GM12878 (cell line): ENCODE data around the gene TMBIM6. TPM values are rescaled to one million over a fixed set of nuclear protein-coding genes. Genes with fewer than 3 reads are reported as not detected.

Experiments used
- ATAC-seq: fragments of 200-7000 bp; cut with Tn5 transposase; 3 replicates; pipeline ENCODE4 v1.9.1; 2020; ENCODE audit warnings: mild to moderate bottlenecking, moderate library complexity
- BruUV-seq: library from RNA; stranded (reverse); fragments of 400-500 nt; replicated peaks from 2 replicates; lab custom pipeline; 2021; lab: Mats Ljungman, UMichigan
- CTCF ChIA-PET: fragments of 300-600 bp; sonication (Branson Sonifier 250); formaldehyde crosslinking; extraction: SDS; loops from one replicate; lab custom pipeline; 2021; ENCODE audit warnings: inconsistent platforms; lab: Yijun Ruan, JAX
- POLR2A ChIA-PET: fragments of 350-600 bp; formaldehyde crosslinking; extraction: SDS; loops from one replicate; lab custom pipeline; 2021; ENCODE audit warnings: inconsistent platforms; lab: Charles Lee
- RAD21 ChIA-PET: fragments of 300-600 bp; sonication (Branson Sonifier 250); formaldehyde crosslinking; loops from one replicate; lab custom pipeline; 2023; ENCODE audit warnings: antibody characterized with exemption; ENCODE audit not compliant: unreplicated experiment; lab: Charles Lee
- SMC1A ChIA-PET: fragments of 300-600 bp; sonication (Branson Sonifier 250); formaldehyde crosslinking; loops from one replicate; lab custom pipeline; 2023; ENCODE audit not compliant: unreplicated experiment, uncharacterized antibody; lab: Charles Lee
- DNase-seq: peaks from one replicate; pipeline ENCODE4 v3.0.0-alpha.2; 2011; ENCODE audit warnings: low read depth, low spot score
- FAIRE-seq: peaks from 3 replicates; lab custom pipeline; 2011; peaks lifted over from hg19 to GRCh38; lab: Jason Lieb, UNC
- H2AFZ ChIP-seq: 2 replicates; pipeline ENCODE4 v1.6.0; 2011; ENCODE audit warnings: low read depth, low read length, control low read depth; ENCODE audit not compliant: control insufficient read depth
- H3K27ac ChIP-seq: 2 replicates; pipeline ENCODE4 v1.5.1; 2011; ENCODE audit warnings: control low read depth; ENCODE audit not compliant: control insufficient read depth, insufficient read depth
- H3K27me3 ChIP-seq, 2 experiments: replicated peaks in 1 of 2; 2 replicates each; pipeline versions ENCODE4 v1.6.0 to v1.6.1; 2011; ENCODE audit warnings: low read length in 1 of 2; ENCODE audit not compliant: control insufficient read depth in 2 of 2, insufficient read depth in 2 of 2
- H3K36me3 ChIP-seq, 2 experiments: 2 replicates each; pipeline ENCODE4 v1.5.1; 2011; ENCODE audit warnings: low read length in 1 of 2; ENCODE audit not compliant: control insufficient read depth in 2 of 2, insufficient read depth in 2 of 2
- H3K4me1 ChIP-seq: 2 replicates; pipeline ENCODE4 v1.6.1; 2011; ENCODE audit warnings: mild to moderate bottlenecking, low read length, moderate library complexity, mixed read lengths; ENCODE audit not compliant: control insufficient read depth, insufficient read depth
- H3K4me2 ChIP-seq: 2 replicates; pipeline ENCODE4 v1.6.0; 2011; ENCODE audit warnings: control low read depth; ENCODE audit not compliant: control insufficient read depth, insufficient read depth
- H3K4me3 ChIP-seq: fragments of 200-600 bp; sonication (generic); 2 replicates; pipeline ENCODE4 v1.5.1; 2016
- H3K79me2 ChIP-seq: 2 replicates; pipeline ENCODE4 v1.6.0; 2011; ENCODE audit warnings: low read length; ENCODE audit not compliant: control insufficient read depth, insufficient read depth
- H3K9ac ChIP-seq: 2 replicates; pipeline ENCODE4 v1.8.0; 2011; ENCODE audit warnings: low read length, control low read depth, mixed read lengths; ENCODE audit not compliant: control insufficient read depth, insufficient read depth
- H3K9me3 ChIP-seq: replicated peaks from 3 replicates; pipeline ENCODE4 v1.5.1; 2011; ENCODE audit warnings: mild to moderate bottlenecking, low read length; ENCODE audit not compliant: control insufficient read depth, insufficient read depth
- H4K20me1 ChIP-seq: 2 replicates; pipeline ENCODE4 v1.6.0; 2011; ENCODE audit not compliant: control insufficient read depth, insufficient read depth
- ATF3 ChIP-seq: IDR thresholded peaks from 2 replicates; pipeline ENCODE4 v1.6.1; 2011; ENCODE audit warnings: low read depth, mild to moderate bottlenecking, low read length, moderate library complexity, borderline replicate concordance; ENCODE audit errors: extremely low read depth
- CBX5 ChIP-seq: sonication (generic); IDR thresholded peaks from 2 replicates; pipeline ENCODE4 v1.6.1; 2016; ENCODE audit warnings: low read depth, moderate library complexity, mild to moderate bottlenecking, inconsistent platforms
- CUX1 ChIP-seq: IDR thresholded peaks from 2 replicates; pipeline ENCODE4 v1.6.1; 2012; ENCODE audit warnings: improper control_type of control experiment, low read depth, low read length; ENCODE audit not compliant: insufficient replicate concordance
- HDAC6 ChIP-seq: fragments of 200-600 bp; sonication (generic); IDR thresholded peaks from one replicate; pipeline ENCODE4 v1.8.0; 2017; ENCODE audit warnings: antibody characterized with exemption; ENCODE audit not compliant: unreplicated experiment
- KLF5 ChIP-seq: fragments of 450-650 bp; IDR thresholded peaks from 2 replicates; pipeline ENCODE4 v1.6.1; 2014; ENCODE audit warnings: mild to moderate bottlenecking; ENCODE audit not compliant: partially characterized antibody
- MEF2A ChIP-seq: IDR thresholded peaks from 2 replicates; pipeline ENCODE4 v1.6.1; 2011; ENCODE audit warnings: low read depth, mild to moderate bottlenecking, low read length, moderate library complexity; ENCODE audit not compliant: insufficient read depth
- MYC ChIP-seq: IDR thresholded peaks from 2 replicates; pipeline ENCODE4 v1.6.1; 2011; ENCODE audit warnings: mild to moderate bottlenecking, low read length, moderate library complexity, inconsistent platforms; ENCODE audit not compliant: insufficient read depth, insufficient replicate concordance, insufficient read length, severe bottlenecking
- NR2C2 ChIP-seq: IDR thresholded peaks from 2 replicates; pipeline ENCODE4 v1.6.1; 2011; ENCODE audit warnings: borderline replicate concordance, low read depth; ENCODE audit not compliant: control insufficient read depth, insufficient read length
- RAD51 ChIP-seq: fragments of 450-650 bp; IDR thresholded peaks from 2 replicates; pipeline ENCODE4 v1.6.1; 2016; ENCODE audit warnings: moderate library complexity, mild to moderate bottlenecking, inconsistent platforms
- SPI1 ChIP-seq: IDR thresholded peaks from 2 replicates; pipeline ENCODE4 v1.6.1; 2011; ENCODE audit warnings: low read depth, mild to moderate bottlenecking, low read length, moderate library complexity, borderline replicate concordance; ENCODE audit not compliant: insufficient read depth
- SRF ChIP-seq, 2 experiments: IDR thresholded peaks; 2 replicates each; pipeline ENCODE4 v1.6.1; 2011; ENCODE audit warnings: low read depth in 2 of 2, low read length in 2 of 2, mild to moderate bottlenecking in 1 of 2, moderate library complexity in 1 of 2
- ZNF24 ChIP-seq: fragments of 450-650 bp; IDR thresholded peaks from 2 replicates; pipeline ENCODE4 v1.6.1; 2017; ENCODE audit warnings: antibody characterized with exemption, mild to moderate bottlenecking
- ZZZ3 ChIP-seq: IDR thresholded peaks from 2 replicates; pipeline ENCODE4 v1.6.1; 2011; ENCODE audit warnings: low read depth; ENCODE audit not compliant: control insufficient read depth, insufficient read length
- WGBS: methylation state at CpG from one replicate; pipeline ENCODE4 v1.1.6; 2016; ENCODE audit warnings: low lambda C conversion rate; ENCODE audit not compliant: insufficient replicate concordance, insufficient coverage; ENCODE audit errors: missing lambda C conversion rate; 5-methylcytosine and 5-hydroxymethylcytosine counted together
- in situ Hi-C: fragments of 300-500 bp; cut with MboI; formaldehyde crosslinking; loops from 9 replicates; pipeline ENCODE4 v1.14.3; 2018; ENCODE audit warnings: mixed read lengths
- intact Hi-C: fragments of 100-400 bp; cut with micrococcal nuclease; formaldehyde crosslinking; loops from one replicate; pipeline ENCODE4 v1.14.2; 2022; ENCODE audit not compliant: unreplicated experiment
- polyA plus RNA-seq, 11 experiments: library from polyadenylated mRNA; depleted of rRNA in 4 of 11; unstranded in 6 of 11; stranded (reverse) in 5 of 11; fragments of >200 nt; fragmentation: Nextera tagmentation in 4 of 11; fragmentation: Illumina TruSeq in 1 of 11; extraction: Ambion mirVana in 4 of 11; extraction: Trizol in 1 of 11; gene quantifications; 1 replicate in 1 of 11; 2 replicates in 10 of 11; pipeline versions ENCODE4 v1.2.1 to v1.2.3, GENCODE V29; 2011 to 2016; ENCODE audit warnings: inconsistent platforms in 2 of 11, missing spikeins in 2 of 11, low read depth in 1 of 11
- total RNA-seq, 4 experiments: library from RNA; depleted of rRNA in 3 of 4; stranded (reverse); fragments of >200 nt in 3 of 4; fragmentation: Illumina TruSeq in 1 of 4; extraction: Trizol in 1 of 4; gene quantifications; 2 replicates each; pipeline versions ENCODE4 v1.2.1 to v1.2.3, GENCODE V29; 2013 to 2021
- TF ChIP-seq, protein P1 (sequence below): fragments of 450-650 bp; IDR thresholded peaks from 2 replicates; pipeline ENCODE4 v1.6.1; 2014; ENCODE audit warnings: mild to moderate bottlenecking

TMBIM6 gene
- total and polyA plus RNA-seq, 10 of the 15 experiments (the other 5 are each of a cell fraction or from before 2014, with no cell fraction given): 224 to 1,192 (median 379) TPM

DNA sequence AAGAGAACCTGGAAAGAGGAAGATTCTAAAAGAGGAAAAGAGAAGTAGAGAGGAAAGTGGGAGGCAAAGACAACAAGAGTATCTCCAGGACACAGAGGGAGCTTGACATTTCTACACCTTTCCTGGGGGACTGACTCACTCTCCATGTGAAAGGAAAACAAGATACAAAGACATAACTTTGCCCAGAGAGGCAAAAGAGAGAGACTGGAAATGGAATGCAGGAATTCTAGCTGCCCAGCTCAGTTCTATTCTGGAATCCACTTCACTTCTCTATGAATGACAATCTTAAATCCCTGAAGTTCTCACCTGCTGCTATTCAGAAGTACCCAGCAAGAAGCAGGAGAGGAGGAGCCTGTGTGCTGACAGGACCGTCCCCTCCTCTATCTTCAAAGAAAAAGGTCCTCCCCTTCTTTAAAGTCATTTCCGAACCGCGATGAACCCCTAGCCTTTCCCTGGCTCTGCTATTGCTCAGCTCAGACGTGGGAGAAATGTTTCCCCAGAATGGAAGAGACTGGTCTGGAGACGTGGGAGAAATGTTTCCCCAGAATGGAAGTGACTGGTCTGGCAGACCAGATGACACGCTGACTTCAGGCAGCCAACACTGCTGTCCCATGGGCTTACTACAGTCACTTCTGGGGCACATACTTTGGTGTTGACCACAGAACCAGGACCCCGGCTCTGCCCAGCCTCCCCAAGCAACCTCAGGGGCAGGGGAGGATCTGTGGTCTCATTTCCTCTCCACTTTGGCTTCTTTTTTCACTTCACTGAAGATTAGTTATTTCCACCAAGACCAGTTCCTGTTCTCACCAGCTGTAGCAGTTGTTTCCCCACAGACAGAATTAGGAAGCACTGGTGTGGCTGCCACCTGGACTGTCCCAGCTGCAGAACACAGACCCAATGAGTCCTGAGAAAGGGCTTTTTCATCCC lies 42.5 kb upstream of the TMBIM6 start:
- no peaks in the 10 kb centered on the region for H4K20me1 ChIP-seq
- BruUV-seq: no TSS peak
- RAD21 ChIA-PET: interaction anchor here (0.6 to 3.6 kb wide), 10 partner anchors 8 to 679 kb away, joined by 3 to 27 read pairs (median 6); partner anchors contain the start of gene TMBIM6
- SMC1A ChIA-PET: interaction anchor here (0.9 to 6.2 kb wide), 15 partner anchors 10 to 77 kb away, joined by 3 to 59 read pairs (median 5); no protein-coding TSS in a partner anchor
- H3K4me3 ChIP-seq: peak overlapping the region; percentile 54
- POLR2A ChIA-PET: interaction anchor here (1.1 to 5.9 kb wide), 7 partner anchors 10 to 51 kb away, joined by 3 to 100 read pairs (median 7); no protein-coding TSS in a partner anchor
- intact Hi-C loops: loop anchor here (1.0 kb wide), 1 partner anchor 36 kb away; no protein-coding TSS in a partner anchor
- H3K27me3 ChIP-seq: no peaks in the 10 kb centered on the region
- in situ Hi-C loops: no loop called here
- peaks cover 48% of the 10 kb centered on the region for H3K4me1 ChIP-seq
- peaks cover 94% of the 10 kb centered on the region for H3K79me2 ChIP-seq
- 0% methylated on average over 8 of the region's 8 CpGs for WGBS
- DNase-seq (peak; percentile 91), ATAC-seq (peak; percentile 79), FAIRE-seq (peak; percentile 72)
- peak overlapping the region; percentile 91 for H3K27ac ChIP-seq
- CTCF ChIA-PET: interaction anchor here (0.6 to 3.7 kb wide), 11 partner anchors 10 to 61 kb away, joined by 3 to 30 read pairs (median 5); no protein-coding TSS in a partner anchor
- H3K9ac ChIP-seq: peak overlapping the region; percentile 66
- H3K9me3 ChIP-seq: no peaks in the 10 kb centered on the region
- H3K36me3 ChIP-seq: no peaks in the 10 kb centered on the region
- peak overlapping the region; percentile 41 for H2AFZ ChIP-seq
- peak overlapping the region; percentile 98 for H3K4me2 ChIP-seq
- TF ChIP-seq ATF3: no peak
- TF ChIP-seq RAD51: no peak
- TF ChIP-seq HDAC6: no peak
- TF ChIP-seq MYC: no peak
- no peak for TF ChIP-seq NR2C2
- TF ChIP-seq CUX1: no peak
- peak; percentile 61 for TF ChIP-seq KLF5
- TF ChIP-seq CBX5: no peak
- 0 out of 4 replicates have a peak, but pooled peaks of 1 of the 2 experiments have one; percentile 25 for TF ChIP-seq SRF (IDR thresholded peaks at IDR 0.05; ENCODE audit: low read depth in 2 of 2, low read length in 2 of 2)
- no peak for TF ChIP-seq MEF2A
- TF ChIP-seq, protein P1, sequence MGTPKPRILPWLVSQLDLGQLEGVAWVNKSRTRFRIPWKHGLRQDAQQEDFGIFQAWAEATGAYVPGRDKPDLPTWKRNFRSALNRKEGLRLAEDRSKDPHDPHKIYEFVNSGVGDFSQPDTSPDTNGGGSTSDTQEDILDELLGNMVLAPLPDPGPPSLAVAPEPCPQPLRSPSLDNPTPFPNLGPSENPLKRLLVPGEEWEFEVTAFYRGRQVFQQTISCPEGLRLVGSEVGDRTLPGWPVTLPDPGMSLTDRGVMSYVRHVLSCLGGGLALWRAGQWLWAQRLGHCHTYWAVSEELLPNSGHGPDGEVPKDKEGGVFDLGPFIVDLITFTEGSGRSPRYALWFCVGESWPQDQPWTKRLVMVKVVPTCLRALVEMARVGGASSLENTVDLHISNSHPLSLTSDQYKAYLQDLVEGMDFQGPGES: no peak
- TF ChIP-seq SPI1: peak; percentile 96
- no peak for TF ChIP-seq ZNF24
- TF ChIP-seq ZZZ3: no peak
